ENCODE data around the gene RALY. TPM values are rescaled to one million over a fixed set of nuclear protein-coding genes. Genes with fewer than 3 reads are reported as not detected.

Gene RALY
- polyA plus RNA-seq, 1 donor from 2014 or later, result 221 TPM

DNA sequence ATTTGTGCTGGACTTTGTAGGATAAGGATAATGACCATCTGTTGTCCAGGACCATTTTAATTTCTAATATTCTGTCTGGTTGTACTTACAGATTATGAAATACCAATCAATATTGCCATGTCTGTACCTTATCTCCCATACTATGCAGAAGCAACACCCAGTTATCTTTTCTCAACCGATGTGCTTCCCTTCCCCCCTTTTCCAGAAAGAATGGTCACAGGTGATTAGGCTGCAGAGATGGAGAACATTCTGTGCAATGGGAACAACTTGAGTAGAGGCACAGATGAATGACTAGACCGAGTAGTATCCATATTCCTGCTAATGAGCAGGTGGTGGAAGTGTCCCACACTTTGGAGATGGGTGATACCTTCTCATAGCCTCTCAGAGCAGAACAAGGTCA lies 10.5 kb downstream of the RALY start:
- H3K9me3 ChIP-seq (ENCODE audit: low read length), result no peaks in the 10 kb centered on the region
- H3K4me3 ChIP-seq (ENCODE audit: low read length), result no peak overlapping the region
- H3K9ac ChIP-seq (ENCODE audit: low read length), result no peak overlapping the region
- H3K79me2 ChIP-seq (replicated peaks; ENCODE audit: insufficient read depth, low read length), result peaks cover 84% of the 10 kb centered on the region
- TF ChIP-seq EZH2 (IDR thresholded peaks at IDR 0.05; ENCODE audit: borderline replicate concordance, insufficient read depth, low read length, poor library complexity, severe bottlenecking) (no peak), MXI1 (conservative IDR thresholded peaks at IDR 0.05; ENCODE audit: poor library complexity, severe bottlenecking) (no peak), EP300 (conservative IDR thresholded peaks at IDR 0.05; ENCODE audit: poor library complexity, severe bottlenecking) (no peak), SMC3 (conservative IDR thresholded peaks at IDR 0.05; ENCODE audit: poor library complexity) (no peak), TAF1 (IDR thresholded peaks at IDR 0.05; ENCODE audit: low read depth) (no peak), RAD21 (conservative IDR thresholded peaks at IDR 0.05) (no peak), POLR2AphosphoS5 (IDR thresholded peaks at IDR 0.05) (no peak)
- TF ChIP-seq, protein P1, sequence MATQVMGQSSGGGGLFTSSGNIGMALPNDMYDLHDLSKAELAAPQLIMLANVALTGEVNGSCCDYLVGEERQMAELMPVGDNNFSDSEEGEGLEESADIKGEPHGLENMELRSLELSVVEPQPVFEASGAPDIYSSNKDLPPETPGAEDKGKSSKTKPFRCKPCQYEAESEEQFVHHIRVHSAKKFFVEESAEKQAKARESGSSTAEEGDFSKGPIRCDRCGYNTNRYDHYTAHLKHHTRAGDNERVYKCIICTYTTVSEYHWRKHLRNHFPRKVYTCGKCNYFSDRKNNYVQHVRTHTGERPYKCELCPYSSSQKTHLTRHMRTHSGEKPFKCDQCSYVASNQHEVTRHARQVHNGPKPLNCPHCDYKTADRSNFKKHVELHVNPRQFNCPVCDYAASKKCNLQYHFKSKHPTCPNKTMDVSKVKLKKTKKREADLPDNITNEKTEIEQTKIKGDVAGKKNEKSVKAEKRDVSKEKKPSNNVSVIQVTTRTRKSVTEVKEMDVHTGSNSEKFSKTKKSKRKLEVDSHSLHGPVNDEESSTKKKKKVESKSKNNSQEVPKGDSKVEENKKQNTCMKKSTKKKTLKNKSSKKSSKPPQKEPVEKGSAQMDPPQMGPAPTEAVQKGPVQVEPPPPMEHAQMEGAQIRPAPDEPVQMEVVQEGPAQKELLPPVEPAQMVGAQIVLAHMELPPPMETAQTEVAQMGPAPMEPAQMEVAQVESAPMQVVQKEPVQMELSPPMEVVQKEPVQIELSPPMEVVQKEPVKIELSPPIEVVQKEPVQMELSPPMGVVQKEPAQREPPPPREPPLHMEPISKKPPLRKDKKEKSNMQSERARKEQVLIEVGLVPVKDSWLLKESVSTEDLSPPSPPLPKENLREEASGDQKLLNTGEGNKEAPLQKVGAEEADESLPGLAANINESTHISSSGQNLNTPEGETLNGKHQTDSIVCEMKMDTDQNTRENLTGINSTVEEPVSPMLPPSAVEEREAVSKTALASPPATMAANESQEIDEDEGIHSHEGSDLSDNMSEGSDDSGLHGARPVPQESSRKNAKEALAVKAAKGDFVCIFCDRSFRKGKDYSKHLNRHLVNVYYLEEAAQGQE (IDR thresholded peaks at IDR 0.05; ENCODE audit: borderline replicate concordance), result no peak
- TF ChIP-seq, protein P2, sequence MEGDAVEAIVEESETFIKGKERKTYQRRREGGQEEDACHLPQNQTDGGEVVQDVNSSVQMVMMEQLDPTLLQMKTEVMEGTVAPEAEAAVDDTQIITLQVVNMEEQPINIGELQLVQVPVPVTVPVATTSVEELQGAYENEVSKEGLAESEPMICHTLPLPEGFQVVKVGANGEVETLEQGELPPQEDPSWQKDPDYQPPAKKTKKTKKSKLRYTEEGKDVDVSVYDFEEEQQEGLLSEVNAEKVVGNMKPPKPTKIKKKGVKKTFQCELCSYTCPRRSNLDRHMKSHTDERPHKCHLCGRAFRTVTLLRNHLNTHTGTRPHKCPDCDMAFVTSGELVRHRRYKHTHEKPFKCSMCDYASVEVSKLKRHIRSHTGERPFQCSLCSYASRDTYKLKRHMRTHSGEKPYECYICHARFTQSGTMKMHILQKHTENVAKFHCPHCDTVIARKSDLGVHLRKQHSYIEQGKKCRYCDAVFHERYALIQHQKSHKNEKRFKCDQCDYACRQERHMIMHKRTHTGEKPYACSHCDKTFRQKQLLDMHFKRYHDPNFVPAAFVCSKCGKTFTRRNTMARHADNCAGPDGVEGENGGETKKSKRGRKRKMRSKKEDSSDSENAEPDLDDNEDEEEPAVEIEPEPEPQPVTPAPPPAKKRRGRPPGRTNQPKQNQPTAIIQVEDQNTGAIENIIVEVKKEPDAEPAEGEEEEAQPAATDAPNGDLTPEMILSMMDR (IDR thresholded peaks at IDR 0.05; ENCODE audit: poor library complexity, severe bottlenecking), result no peak
- H3K27me3 ChIP-seq (ENCODE audit: insufficient read depth, low read depth, low read length), result no peaks in the 10 kb centered on the region
- H4K20me1 ChIP-seq (ENCODE audit: insufficient read depth), result no peaks in the 10 kb centered on the region
- H3K27ac ChIP-seq (ENCODE audit: low read length), result no peak overlapping the region
- H3K4me2 ChIP-seq (ENCODE audit: low read length), result no peak overlapping the region
- H3K36me3 ChIP-seq (ENCODE audit: insufficient read depth, low read length), result no peaks in the 10 kb centered on the region
- no peaks in the 10 kb centered on the region for H3K9me2 ChIP-seq (ENCODE audit: insufficient read depth, low read length)
- H3F3A ChIP-seq (ENCODE audit: insufficient read depth, low read length, poor library complexity, severe bottlenecking), result no peaks in the 10 kb centered on the region
- H2AFZ ChIP-seq (ENCODE audit: low read depth, low read length), result no peak overlapping the region

DNA sequence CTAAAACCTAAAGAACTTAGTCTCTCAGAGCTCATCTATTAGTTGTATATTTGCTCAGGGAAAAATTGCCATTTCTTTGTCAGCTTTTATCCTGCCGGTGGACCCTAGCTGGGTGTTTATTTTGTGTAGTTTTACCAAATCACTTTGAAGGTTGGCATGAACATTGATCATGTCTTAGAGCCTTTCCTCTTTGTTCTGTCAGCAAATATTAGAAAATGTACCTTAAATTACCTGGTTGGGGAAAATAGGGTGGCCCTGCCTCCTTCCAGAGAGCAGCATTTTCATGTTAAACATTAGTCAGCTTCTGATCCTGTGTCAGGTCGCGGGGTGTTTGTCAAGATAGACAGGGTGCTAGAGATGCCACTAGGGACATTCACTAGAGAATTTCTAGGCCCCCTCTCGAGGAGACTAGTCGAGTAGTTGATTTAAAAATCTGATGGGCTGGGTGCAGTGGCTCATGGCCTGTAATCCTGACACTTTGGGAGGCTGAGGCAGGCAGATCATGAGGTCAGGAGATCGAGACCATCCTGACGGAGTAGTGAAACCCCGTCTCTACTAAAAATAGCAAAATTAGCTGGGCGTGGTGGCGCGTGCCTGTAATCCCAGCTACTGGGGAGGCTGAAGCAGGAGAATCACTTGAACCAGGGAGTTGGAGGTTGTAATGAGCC lies 11.2 kb downstream of the RALY start:
- Histone ChIP-seq H3K9me2 (ENCODE audit: insufficient read depth, low read length) (no peaks in the 10 kb centered on the region), H3K27ac (ENCODE audit: low read length) (no peak overlapping the region), H3F3A (ENCODE audit: insufficient read depth, low read length, poor library complexity, severe bottlenecking) (no peaks in the 10 kb centered on the region), H3K4me2 (ENCODE audit: low read length) (no peak overlapping the region), H3K4me3 (ENCODE audit: low read length) (no peak overlapping the region), H2AFZ (ENCODE audit: low read depth, low read length) (no peak overlapping the region), H3K9me3 (ENCODE audit: low read length) (no peaks in the 10 kb centered on the region), H3K27me3 (ENCODE audit: insufficient read depth, low read depth, low read length) (no peaks in the 10 kb centered on the region), H3K9ac (ENCODE audit: low read length) (no peak overlapping the region), H4K20me1 (ENCODE audit: insufficient read depth) (no peaks in the 10 kb centered on the region), H3K79me2 (replicated peaks; ENCODE audit: insufficient read depth, low read length) (peaks cover 84% of the 10 kb centered on the region), H3K36me3 (ENCODE audit: insufficient read depth, low read length) (no peaks in the 10 kb centered on the region)
- TF ChIP-seq, protein P2 (IDR thresholded peaks at IDR 0.05; ENCODE audit: poor library complexity, severe bottlenecking), result no peak
- TF ChIP-seq EZH2 (IDR thresholded peaks at IDR 0.05; ENCODE audit: borderline replicate concordance, insufficient read depth, low read length, poor library complexity, severe bottlenecking) (no peak), MXI1 (conservative IDR thresholded peaks at IDR 0.05; ENCODE audit: poor library complexity, severe bottlenecking) (no peak)
